Measurements from ENCODE around the gene RWDD1. TPM values are rescaled to one million over a fixed set of nuclear protein-coding genes. Genes with fewer than 3 reads are reported as not detected.

Gene RWDD1
- total and polyA plus RNA-seq, 2 of the 13 experiments (the other 11 are each of a cell fraction or from before 2014, with no cell fraction given), result 27.4 to 67.1 TPM

DNA sequence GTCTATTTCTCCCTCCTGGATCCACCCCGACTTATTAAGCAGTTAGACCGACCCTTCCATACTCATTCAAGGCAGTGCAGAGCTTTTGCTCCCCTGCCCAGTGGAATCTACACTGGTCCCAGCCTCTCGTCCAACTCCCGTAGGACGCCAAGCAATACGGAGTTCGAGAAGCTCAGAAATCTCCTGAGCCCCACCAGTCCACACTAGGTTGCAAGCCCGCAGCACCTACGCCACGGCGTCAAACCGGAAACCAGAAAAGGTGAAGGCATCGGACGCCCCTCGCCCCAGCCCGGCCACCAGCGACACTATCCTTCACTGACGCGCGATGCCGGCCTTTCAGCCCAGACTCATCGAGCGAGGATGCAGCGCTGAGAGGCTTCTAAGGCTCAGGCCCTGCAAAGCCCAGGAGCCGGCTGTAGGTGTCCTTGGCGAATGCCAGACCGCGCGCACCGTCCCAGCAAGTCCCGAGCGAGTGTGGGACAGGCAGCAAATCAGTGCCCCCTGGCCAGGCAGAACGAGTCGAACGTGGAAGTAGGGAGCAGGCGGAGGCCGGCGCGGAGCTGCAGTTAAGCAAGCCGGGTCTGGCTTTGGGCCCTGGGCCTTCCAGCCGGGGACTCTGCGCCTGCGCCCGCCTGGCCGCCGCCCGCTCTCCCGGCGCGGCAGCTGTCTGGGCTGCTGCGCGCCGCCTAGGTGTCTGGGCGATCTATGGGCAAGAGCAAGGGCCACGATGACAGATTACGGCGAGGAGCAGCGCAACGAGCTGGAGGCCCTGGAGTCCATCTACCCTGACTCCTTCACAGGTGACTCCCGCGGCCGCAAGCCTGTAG is at the start of gene RWDD1 (continued):
- TF ChIP-seq DBP (CRISPR knock-in tag; IDR thresholded peaks at IDR 0.05; ENCODE audit: not compliant biosample characterization) (peak; percentile 59), KLF9 (CRISPR knock-in tag; IDR thresholded peaks at IDR 0.05; ENCODE audit: low read depth) (peak; percentile 20; the same call in 1 of the 2 replicates), MATR3 (CRISPR knock-in tag; IDR thresholded peaks at IDR 0.05) (no peak), ZFP1 (CRISPR knock-in tag; IDR thresholded peaks at IDR 0.05) (peak; percentile 52; the same call in 1 of the 2 replicates), ZNF670 (CRISPR knock-in tag; IDR thresholded peaks at IDR 0.05; ENCODE audit: borderline replicate concordance) (0 out of 2 replicates have a peak, but pooled peaks have one; percentile 85), HNRNPK (IDR thresholded peaks at IDR 0.05; ENCODE audit: low read depth, low read length, poor library complexity, severe bottlenecking) (peak; percentile 32), IKZF1 (IDR thresholded peaks at IDR 0.05) (no peak), PTBP1 (IDR thresholded peaks at IDR 0.05; ENCODE audit: low read depth, low read length, poor library complexity, severe bottlenecking) (no peak), ZNF7 (CRISPR knock-in tag; IDR thresholded peaks at IDR 0.05) (no peak), GABPB1 (CRISPR knock-in tag; IDR thresholded peaks at IDR 0.05) (peak; percentile 96), ZMAT5 (CRISPR knock-in tag; IDR thresholded peaks at IDR 0.05; ENCODE audit: borderline replicate concordance, low read depth) (no peak), PLSCR1 (CRISPR knock-in tag; IDR thresholded peaks at IDR 0.05; ENCODE audit: borderline replicate concordance) (peak; percentile 6; the same call in 1 of the 2 replicates), ZFY (CRISPR knock-in tag; IDR thresholded peaks at IDR 0.05) (peak; percentile 100), ZNF282 (IDR thresholded peaks at IDR 0.05; ENCODE audit: partially characterized antibody) (no peak), NR3C1 (CRISPR knock-in tag; IDR thresholded peaks at IDR 0.05) (no peak), ZNF431 (CRISPR knock-in tag; IDR thresholded peaks at IDR 0.05; ENCODE audit: borderline replicate concordance, low read depth) (peak; percentile 76), CREM (IDR thresholded peaks at IDR 0.05) (peak; percentile 93), CREM (CRISPR knock-in tag; IDR thresholded peaks at IDR 0.05) (no peak), PLRG1 (conservative IDR thresholded peaks at IDR 0.05) (no peak), ZNF446 (CRISPR knock-in tag; IDR thresholded peaks at IDR 0.05) (peak; percentile 71), ZNF501 (CRISPR knock-in tag; IDR thresholded peaks at IDR 0.05) (peak; percentile 100), ZBTB25 (CRISPR knock-in tag; IDR thresholded peaks at IDR 0.05) (peak; percentile 98)
- TF ChIP-seq, protein P1, sequence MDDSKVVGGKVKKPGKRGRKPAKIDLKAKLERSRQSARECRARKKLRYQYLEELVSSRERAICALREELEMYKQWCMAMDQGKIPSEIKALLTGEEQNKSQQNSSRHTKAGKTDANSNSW (CRISPR knock-in tag; IDR thresholded peaks at IDR 0.05; ENCODE audit: borderline replicate concordance), result peak; percentile 86; the same call in 1 of the 2 replicates
- TF ChIP-seq, protein P2, sequence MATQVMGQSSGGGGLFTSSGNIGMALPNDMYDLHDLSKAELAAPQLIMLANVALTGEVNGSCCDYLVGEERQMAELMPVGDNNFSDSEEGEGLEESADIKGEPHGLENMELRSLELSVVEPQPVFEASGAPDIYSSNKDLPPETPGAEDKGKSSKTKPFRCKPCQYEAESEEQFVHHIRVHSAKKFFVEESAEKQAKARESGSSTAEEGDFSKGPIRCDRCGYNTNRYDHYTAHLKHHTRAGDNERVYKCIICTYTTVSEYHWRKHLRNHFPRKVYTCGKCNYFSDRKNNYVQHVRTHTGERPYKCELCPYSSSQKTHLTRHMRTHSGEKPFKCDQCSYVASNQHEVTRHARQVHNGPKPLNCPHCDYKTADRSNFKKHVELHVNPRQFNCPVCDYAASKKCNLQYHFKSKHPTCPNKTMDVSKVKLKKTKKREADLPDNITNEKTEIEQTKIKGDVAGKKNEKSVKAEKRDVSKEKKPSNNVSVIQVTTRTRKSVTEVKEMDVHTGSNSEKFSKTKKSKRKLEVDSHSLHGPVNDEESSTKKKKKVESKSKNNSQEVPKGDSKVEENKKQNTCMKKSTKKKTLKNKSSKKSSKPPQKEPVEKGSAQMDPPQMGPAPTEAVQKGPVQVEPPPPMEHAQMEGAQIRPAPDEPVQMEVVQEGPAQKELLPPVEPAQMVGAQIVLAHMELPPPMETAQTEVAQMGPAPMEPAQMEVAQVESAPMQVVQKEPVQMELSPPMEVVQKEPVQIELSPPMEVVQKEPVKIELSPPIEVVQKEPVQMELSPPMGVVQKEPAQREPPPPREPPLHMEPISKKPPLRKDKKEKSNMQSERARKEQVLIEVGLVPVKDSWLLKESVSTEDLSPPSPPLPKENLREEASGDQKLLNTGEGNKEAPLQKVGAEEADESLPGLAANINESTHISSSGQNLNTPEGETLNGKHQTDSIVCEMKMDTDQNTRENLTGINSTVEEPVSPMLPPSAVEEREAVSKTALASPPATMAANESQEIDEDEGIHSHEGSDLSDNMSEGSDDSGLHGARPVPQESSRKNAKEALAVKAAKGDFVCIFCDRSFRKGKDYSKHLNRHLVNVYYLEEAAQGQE (IDR thresholded peaks at IDR 0.05; ENCODE audit: borderline replicate concordance in 1 of 2, low read depth in 1 of 2, low read length in 2 of 2), result peak in 1 of 2 experiments; percentile 8; a peak in 1 of 4 replicates

Data from HepG2 (cell line).